ENCODE results near the gene SNAP91. TPM values are rescaled to one million over a fixed set of nuclear protein-coding genes. Genes with fewer than 3 reads are reported as not detected.
A peak's percentile ranks its signal among the peaks of the same experiment; 100 is the strongest.

SNAP91 gene
- total RNA-seq, 1 donor from 2014 or later, result 3.4 TPM

- no peaks in the 10 kb centered on the region for H4K20me1 ChIP-seq (ENCODE audit: low read depth)
- H3K4me1 ChIP-seq, result peaks cover 17% of the 10 kb centered on the region
- Mint-ChIP-seq H3K36me3 (no peaks in the 10 kb centered on the region), H3K4me3 (no peak overlapping the region), H3K27me3 (ENCODE audit: insufficient read depth, low read depth) (no peaks in the 10 kb centered on the region), H3K4me1 (peaks cover 18% of the 10 kb centered on the region), H3K27ac (no peak overlapping the region), H3K9me3 (no peaks in the 10 kb centered on the region)
- no peaks in the 10 kb centered on the region for H3K36me3 ChIP-seq
- TF ChIP-seq EZH2phosphoT487 (IDR thresholded peaks at IDR 0.05) (no peak), EZH2 (IDR thresholded peaks at IDR 0.05) (no peak), CTCF (IDR thresholded peaks at IDR 0.05) (no peak)
- H2AFZ ChIP-seq (replicated peaks), result no peak overlapping the region
- H3K27me3 ChIP-seq, result peaks cover 13% of the 10 kb centered on the region
- H3K4me2 ChIP-seq, result no peak overlapping the region
- no peak for DNase-seq (ENCODE audit: low spot score)
- peaks cover 12% of the 10 kb centered on the region for H3F3A ChIP-seq (ENCODE audit: low read depth)
- no peak overlapping the region for H3K9ac ChIP-seq
- no peak overlapping the region for H3K27ac ChIP-seq
- no peaks in the 10 kb centered on the region for H3K9me3 ChIP-seq (ENCODE audit: low read depth)
- H3K79me2 ChIP-seq (ENCODE audit: low read depth), result no peaks in the 10 kb centered on the region
- no peak overlapping the region for H3K4me3 ChIP-seq
Observed at GRCh38 chr6:83514466-83514865, 194.4 kb downstream of the SNAP91 start.

- H3K9me3 Mint-ChIP-seq, result no peaks in the 10 kb centered on the region
- Histone ChIP-seq H4K20me1 (ENCODE audit: low read depth) (no peaks in the 10 kb centered on the region), H3F3A (ENCODE audit: low read depth) (peaks cover 12% of the 10 kb centered on the region), H3K27ac (no peak within 1 kb of the TSS), H3K9ac (no peak within 1 kb of the TSS), H3K4me2 (peak within 1 kb of the TSS; percentile 88), H3K36me3 (no peaks in the 10 kb centered on the region), H3K4me1 (peaks cover 17% of the 10 kb centered on the region), H3K4me3 (peak within 1 kb of the TSS; percentile 64), H2AFZ (replicated peaks) (peak within 1 kb of the TSS; percentile 97), H3K79me2 (ENCODE audit: low read depth) (no peaks in the 10 kb centered on the region), H3K27me3 (peaks cover 13% of the 10 kb centered on the region), H3K9me3 (ENCODE audit: low read depth) (no peaks in the 10 kb centered on the region)
- no peaks in the 10 kb centered on the region for H3K36me3 Mint-ChIP-seq
- no peaks in the 10 kb centered on the region for H3K27me3 Mint-ChIP-seq (ENCODE audit: insufficient read depth, low read depth)
- TF ChIP-seq EZH2 (IDR thresholded peaks at IDR 0.05), result peak; percentile 30
- no peak for TF ChIP-seq EZH2phosphoT487 (IDR thresholded peaks at IDR 0.05)
- peak; percentile 84 for TF ChIP-seq CTCF (IDR thresholded peaks at IDR 0.05)
- DNase-seq (ENCODE audit: low spot score), result peak; percentile 92
- no peak within 1 kb of the TSS for H3K27ac Mint-ChIP-seq
- H3K4me1 Mint-ChIP-seq, result peaks cover 14% of the 10 kb centered on the region
- peak within 1 kb of the TSS; percentile 82 for H3K4me3 Mint-ChIP-seq
Observed at GRCh38 chr6:83511901-83512681, 196.8 kb downstream of the SNAP91 start, which contains the start of gene PRSS35. Gene PRSS35, plus strand, starts transcription at chr6:83512534. Its CDS starts 10,908 bp downstream, at chr6:83523442.

- no peak overlapping the region for H3K9ac ChIP-seq
- TF ChIP-seq EZH2phosphoT487 (IDR thresholded peaks at IDR 0.05) (no peak), EZH2 (IDR thresholded peaks at IDR 0.05) (no peak), CTCF (IDR thresholded peaks at IDR 0.05) (no peak)
- no peaks in the 10 kb centered on the region for H3K9me3 ChIP-seq (ENCODE audit: low read depth)
- H3K4me2 ChIP-seq, result no peak overlapping the region
- DNase-seq (ENCODE audit: low spot score), result no peak
- H3K27me3 ChIP-seq, result peaks cover 13% of the 10 kb centered on the region
- Mint-ChIP-seq H3K4me3 (peak overlapping the region; percentile 82), H3K36me3 (no peaks in the 10 kb centered on the region), H3K27ac (no peak overlapping the region), H3K4me1 (peaks cover 14% of the 10 kb centered on the region), H3K27me3 (ENCODE audit: insufficient read depth, low read depth) (no peaks in the 10 kb centered on the region), H3K9me3 (no peaks in the 10 kb centered on the region)
- no peak overlapping the region for H3K27ac ChIP-seq
- H3K79me2 ChIP-seq (ENCODE audit: low read depth), result no peaks in the 10 kb centered on the region
- peaks cover 12% of the 10 kb centered on the region for H3F3A ChIP-seq (ENCODE audit: low read depth)
- peaks cover 17% of the 10 kb centered on the region for H3K4me1 ChIP-seq
- H2AFZ ChIP-seq (replicated peaks), result peak overlapping the region; percentile 97
- no peak overlapping the region for H3K4me3 ChIP-seq
- no peaks in the 10 kb centered on the region for H3K36me3 ChIP-seq
- H4K20me1 ChIP-seq (ENCODE audit: low read depth), result no peaks in the 10 kb centered on the region
Observed at GRCh38 chr6:83511266-83511665, 197.6 kb downstream of the SNAP91 start.

All from neural progenitor cell (in vitro differentiated cells).